ENCODE measurements around the gene BLNK. TPM values are rescaled to one million over a fixed set of nuclear protein-coding genes. Genes with fewer than 3 reads are reported as not detected.

BLNK gene
- total RNA-seq, 6 experiments from 2014 or later = 9.9 to 47.7 (median 20.9) TPM

DNA sequence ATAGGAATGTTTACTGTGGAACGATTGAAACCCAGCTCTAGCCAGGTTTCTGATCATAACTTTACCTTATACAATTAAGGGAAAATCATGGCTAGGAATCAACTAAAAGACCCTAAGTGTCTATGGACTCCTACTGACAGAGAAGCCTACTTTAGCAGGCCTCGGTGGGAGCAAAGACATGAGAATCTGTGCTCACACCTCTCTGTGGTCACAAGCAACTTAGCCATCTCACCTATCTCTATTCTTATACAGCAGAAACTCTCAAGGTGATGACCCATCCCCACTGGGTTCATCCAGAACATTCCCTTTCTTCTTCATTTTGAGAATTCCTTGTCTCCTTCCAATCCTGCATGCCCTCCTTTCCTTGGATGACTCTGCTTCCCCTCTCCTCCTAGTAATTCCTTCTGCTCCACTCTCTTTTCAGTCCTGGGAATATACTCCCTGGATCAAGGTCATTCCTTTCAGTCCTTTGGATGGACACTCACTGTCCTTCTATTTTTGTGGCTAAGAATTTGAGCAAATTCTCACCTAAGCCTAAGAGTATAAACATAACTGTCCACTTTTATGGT lies 2.9 kb downstream of the BLNK start:
- no peaks in the 10 kb centered on the region for H3K9me3 ChIP-seq
- peak overlapping the region in 2 of 3 donors; percentile 2 to 63 for H3K4me3 ChIP-seq
- 52% methylated on average over 2 of the region's 2 CpGs for WGBS (ENCODE audit: insufficient coverage, low coverage, low lambda C conversion rate, missing lambda C conversion rate)
- intact Hi-C loops (cut with DNase I) = no loop called here
- H3K27me3 ChIP-seq = no peaks in the 10 kb centered on the region
- no peak for TF ChIP-seq POLR2A (IDR thresholded peaks at IDR 0.05)
- TF ChIP-seq, protein P1, sequence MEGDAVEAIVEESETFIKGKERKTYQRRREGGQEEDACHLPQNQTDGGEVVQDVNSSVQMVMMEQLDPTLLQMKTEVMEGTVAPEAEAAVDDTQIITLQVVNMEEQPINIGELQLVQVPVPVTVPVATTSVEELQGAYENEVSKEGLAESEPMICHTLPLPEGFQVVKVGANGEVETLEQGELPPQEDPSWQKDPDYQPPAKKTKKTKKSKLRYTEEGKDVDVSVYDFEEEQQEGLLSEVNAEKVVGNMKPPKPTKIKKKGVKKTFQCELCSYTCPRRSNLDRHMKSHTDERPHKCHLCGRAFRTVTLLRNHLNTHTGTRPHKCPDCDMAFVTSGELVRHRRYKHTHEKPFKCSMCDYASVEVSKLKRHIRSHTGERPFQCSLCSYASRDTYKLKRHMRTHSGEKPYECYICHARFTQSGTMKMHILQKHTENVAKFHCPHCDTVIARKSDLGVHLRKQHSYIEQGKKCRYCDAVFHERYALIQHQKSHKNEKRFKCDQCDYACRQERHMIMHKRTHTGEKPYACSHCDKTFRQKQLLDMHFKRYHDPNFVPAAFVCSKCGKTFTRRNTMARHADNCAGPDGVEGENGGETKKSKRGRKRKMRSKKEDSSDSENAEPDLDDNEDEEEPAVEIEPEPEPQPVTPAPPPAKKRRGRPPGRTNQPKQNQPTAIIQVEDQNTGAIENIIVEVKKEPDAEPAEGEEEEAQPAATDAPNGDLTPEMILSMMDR (IDR thresholded peaks at IDR 0.05) = no peak
- H3K4me1 ChIP-seq = peaks cover 0 to 54% (median 24%) of the 10 kb centered on the region in 4 donors
- H3K27ac ChIP-seq = peak overlapping the region in 1 of 3 donors; percentile 29
- H3K36me3 ChIP-seq = no peaks in the 10 kb centered on the region
- ATAC-seq = no peak
- DNase-seq = no peak

DNA sequence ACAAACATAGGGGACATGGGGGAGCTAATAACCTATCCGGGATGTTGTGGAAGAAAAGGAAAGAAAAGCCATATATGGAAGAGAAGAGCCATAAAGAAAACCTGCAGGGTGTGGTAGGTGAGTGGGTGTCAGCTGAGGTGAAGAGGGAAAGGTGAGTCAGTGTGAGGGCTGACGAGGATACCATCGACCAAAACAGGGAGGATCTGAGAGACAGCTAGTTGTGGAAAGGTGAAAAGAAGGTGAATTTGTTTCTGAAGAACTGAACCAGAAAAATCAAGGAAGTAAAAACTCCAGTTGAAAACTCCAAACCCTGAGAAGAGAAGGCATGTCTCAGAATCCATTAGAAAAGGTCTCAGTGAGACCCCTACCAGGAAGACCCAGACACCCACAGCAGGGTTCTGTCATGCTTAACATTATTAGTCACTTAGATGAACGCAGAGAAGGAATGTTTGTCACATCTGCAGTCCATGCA lies 4.1 kb downstream of the BLNK start:
- peak overlapping the region; percentile 37 to 75 (median 65) for H3K27ac ChIP-seq
- TF ChIP-seq, protein P1 (IDR thresholded peaks at IDR 0.05) = no peak
- no peak for TF ChIP-seq POLR2A (IDR thresholded peaks at IDR 0.05)
- peaks cover 0 to 53% (median 23%) of the 10 kb centered on the region in 4 donors for H3K4me1 ChIP-seq
- H3K4me3 ChIP-seq = peak overlapping the region in 1 of 3 donors; percentile 5
- no peaks in the 10 kb centered on the region for H3K27me3 ChIP-seq
- DNase-seq = no peak
- peak in 1 of 4 donors; percentile 11 for ATAC-seq
- H3K36me3 ChIP-seq = no peaks in the 10 kb centered on the region
- no peaks in the 10 kb centered on the region for H3K9me3 ChIP-seq
- WGBS (ENCODE audit: insufficient coverage, low coverage, low lambda C conversion rate, missing lambda C conversion rate) = 31% methylated on average over 4 of the region's 4 CpGs
- intact Hi-C loops (cut with DNase I) = no loop called here

DNA sequence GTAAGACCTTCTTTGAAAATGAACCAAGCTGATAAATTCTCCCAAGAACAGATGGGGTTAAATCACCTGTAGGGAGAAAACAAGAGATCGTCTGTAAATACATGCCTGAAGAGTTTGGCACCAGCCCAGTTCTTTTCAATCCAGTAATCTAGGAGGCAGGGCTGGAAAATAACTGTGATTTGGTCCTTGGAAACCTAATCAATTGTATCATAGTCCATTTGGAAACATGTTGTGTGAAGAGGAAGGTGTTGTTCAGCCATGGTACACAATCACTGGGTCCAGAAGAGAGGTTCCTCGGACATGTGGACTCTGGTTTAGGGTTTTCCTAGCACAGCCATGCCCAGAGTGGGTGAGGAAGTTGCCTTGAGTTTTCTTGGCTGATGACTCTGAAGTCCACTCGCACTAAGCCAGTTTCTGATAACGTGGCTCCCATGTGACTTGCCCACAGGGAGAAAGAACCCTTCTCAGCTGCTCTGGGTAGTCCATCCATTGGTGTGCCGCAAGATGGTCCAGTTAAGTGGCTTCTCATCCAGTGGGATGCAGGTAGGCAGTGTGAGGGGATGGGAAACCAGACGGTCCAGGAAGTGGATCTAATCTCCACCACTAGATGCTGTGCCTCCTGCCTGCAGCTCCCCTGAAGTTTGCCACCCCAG lies 5.1 kb downstream of the BLNK start:
- intact Hi-C loops (cut with DNase I) = no loop called here
- Histone ChIP-seq H3K4me1 (peaks cover 0 to 49% (median 20%) of the 10 kb centered on the region in 4 donors), H3K9me3 (no peaks in the 10 kb centered on the region), H3K36me3 (no peaks in the 10 kb centered on the region), H3K27ac (peak overlapping the region; percentile 37 to 75 (median 65)), H3K27me3 (no peaks in the 10 kb centered on the region), H3K4me3 (peak overlapping the region in 2 of 3 donors; percentile 11 to 27)
- ATAC-seq (peak; percentile 56 to 87 (median 74)), DNase-seq (peak in 1 of 3 donors; percentile 77)
- no peak for TF ChIP-seq POLR2A (IDR thresholded peaks at IDR 0.05)
- TF ChIP-seq, protein P1 (IDR thresholded peaks at IDR 0.05) = no peak
- WGBS (ENCODE audit: insufficient coverage, low coverage, low lambda C conversion rate, missing lambda C conversion rate) = 11% methylated on average over 3 of the region's 6 CpGs

DNA sequence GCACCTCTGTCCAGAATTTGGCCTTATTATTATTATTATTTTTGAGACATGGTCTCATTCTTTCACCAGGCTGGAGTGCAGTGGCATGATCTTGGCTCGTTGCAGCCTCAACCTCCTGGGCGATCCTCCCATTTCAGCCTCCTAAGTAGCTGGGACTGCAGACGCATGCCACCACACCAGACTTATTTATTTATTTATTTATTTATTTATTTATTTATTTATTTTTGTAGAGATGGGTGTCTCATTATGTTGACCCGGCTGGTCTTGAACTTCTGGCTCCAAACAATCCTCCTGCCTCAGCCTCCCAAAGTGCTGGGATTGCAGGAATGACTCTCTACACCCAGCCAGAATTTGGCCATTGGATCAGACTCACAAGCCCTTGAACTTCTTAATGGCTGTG lies 6.4 kb downstream of the BLNK start:
- TF ChIP-seq, protein P1 (IDR thresholded peaks at IDR 0.05) = no peak
- TF ChIP-seq POLR2A (IDR thresholded peaks at IDR 0.05) = no peak
- Histone ChIP-seq H3K36me3 (no peaks in the 10 kb centered on the region), H3K27ac (no peak overlapping the region), H3K27me3 (no peaks in the 10 kb centered on the region), H3K4me3 (no peak overlapping the region), H3K9me3 (no peaks in the 10 kb centered on the region), H3K4me1 (peaks cover 0 to 57% (median 24%) of the 10 kb centered on the region in 4 donors)
- intact Hi-C loops (cut with DNase I) = no loop called here
- DNase-seq = no peak
- WGBS (ENCODE audit: insufficient coverage, low coverage, low lambda C conversion rate, missing lambda C conversion rate) = 80% methylated on average over 2 of the region's 4 CpGs
- no peak for ATAC-seq
